HK-2 (cell line): ENCODE measurements around the gene MGLL.
"Not testable (repeated sequence)": the region's sequence is repeated elsewhere in the genome, so short reads cannot be mapped to it uniquely, and the experiment has no call there.

Experiments used
- DNase-seq: peaks from one replicate; pipeline ENCODE4 v3.0.0-alpha.2; 2018; ENCODE audit not compliant: unreplicated experiment

MGLL gene

GRCh38 chr3:127709320-127710060 is 112.8 kb downstream of the MGLL start:
- no peak for DNase-seq

- no peak for DNase-seq
Observed at GRCh38 chr3:127708837-127709236, 113.5 kb downstream of the MGLL start.

DNA sequence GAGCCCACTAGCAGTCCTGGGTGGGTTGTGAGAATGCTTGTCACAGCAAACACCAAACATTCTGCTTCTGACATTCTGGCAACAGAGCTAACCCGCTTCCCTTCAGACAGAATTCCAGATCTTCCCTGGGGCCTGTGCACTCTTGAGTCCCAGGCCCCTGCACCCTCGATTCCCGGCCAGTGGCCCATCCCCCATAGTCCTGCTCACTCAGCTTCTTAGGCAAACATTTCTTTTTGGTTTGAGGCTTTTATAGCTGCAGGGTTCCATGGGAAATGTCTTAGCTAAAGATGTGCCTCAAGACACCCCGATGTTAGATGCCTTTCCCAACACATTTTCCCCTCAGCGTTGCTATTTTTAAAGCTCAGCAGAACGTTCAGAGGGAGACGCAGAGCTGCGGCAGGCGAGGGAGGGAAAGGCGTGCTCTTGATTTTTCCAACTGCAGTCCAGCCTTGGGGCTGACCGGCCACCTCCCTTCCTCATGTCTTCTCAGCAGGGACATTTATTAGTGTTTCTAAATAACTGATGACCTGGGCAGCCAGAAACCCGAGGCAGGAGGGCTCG is 114.4 kb downstream of the MGLL start:
- no peak for DNase-seq

DNA sequence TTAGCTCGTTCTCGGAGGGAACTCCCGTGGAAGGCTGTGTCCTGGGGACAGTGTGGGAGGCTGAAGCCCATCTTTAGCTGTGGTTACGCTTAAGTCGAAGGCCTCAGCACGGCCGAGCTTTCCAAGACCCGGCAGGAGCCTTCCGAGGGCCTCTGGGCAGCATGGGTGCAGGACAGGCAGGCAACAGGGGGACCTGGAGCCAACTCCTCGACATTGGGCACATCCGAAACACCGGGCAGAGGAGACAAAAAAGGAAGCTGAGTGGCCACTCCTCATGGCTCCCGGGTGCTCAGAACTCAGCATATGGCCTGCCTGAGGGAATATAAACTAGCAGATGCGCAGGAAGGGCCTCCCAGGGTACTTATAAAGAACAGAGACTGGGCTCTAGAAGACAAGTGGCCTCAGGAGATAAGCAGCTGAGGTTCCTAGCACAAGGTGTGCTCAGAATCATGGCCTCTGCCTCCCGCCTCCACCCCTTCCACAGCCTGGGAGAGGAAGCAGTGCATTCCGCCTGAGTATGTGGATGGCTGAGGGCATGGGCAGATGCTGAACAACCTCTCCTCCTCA is 115.4 kb downstream of the MGLL start:
- DNase-seq, result no peak

GRCh38 chr3:127706312-127706711 is 116.0 kb downstream of the MGLL start:
- no peak for DNase-seq

- DNase-seq, result not testable (repeated sequence)
Observed at GRCh38 chr3:127704840-127705239, 117.5 kb downstream of the MGLL start.

GRCh38 chr3:127702151-127702578 is 120.2 kb downstream of the MGLL start:
- no peak for DNase-seq

GRCh38 chr3:127701280-127701911 is 120.9 kb downstream of the MGLL start:
- DNase-seq, result no peak

DNA sequence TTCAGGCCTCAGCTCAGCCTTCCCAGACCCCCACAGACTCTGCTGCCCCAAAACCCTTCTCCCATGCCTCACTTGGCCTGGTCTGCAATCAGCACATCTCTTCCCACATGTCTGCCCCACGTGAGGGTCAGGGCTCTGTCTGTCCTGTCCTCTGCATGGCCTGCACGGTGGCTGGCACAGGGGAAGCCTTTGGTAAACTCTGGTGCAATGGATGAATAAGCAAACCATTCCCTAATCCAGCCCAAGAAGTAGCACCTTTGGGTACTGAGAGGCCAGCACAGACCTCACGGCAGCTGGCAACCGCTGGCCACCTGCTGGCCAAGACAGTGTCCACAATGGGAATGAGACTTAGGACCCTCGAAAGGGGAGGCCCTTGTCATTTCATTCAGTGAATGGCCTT is 121.9 kb downstream of the MGLL start:
- DNase-seq, result no peak

DNA sequence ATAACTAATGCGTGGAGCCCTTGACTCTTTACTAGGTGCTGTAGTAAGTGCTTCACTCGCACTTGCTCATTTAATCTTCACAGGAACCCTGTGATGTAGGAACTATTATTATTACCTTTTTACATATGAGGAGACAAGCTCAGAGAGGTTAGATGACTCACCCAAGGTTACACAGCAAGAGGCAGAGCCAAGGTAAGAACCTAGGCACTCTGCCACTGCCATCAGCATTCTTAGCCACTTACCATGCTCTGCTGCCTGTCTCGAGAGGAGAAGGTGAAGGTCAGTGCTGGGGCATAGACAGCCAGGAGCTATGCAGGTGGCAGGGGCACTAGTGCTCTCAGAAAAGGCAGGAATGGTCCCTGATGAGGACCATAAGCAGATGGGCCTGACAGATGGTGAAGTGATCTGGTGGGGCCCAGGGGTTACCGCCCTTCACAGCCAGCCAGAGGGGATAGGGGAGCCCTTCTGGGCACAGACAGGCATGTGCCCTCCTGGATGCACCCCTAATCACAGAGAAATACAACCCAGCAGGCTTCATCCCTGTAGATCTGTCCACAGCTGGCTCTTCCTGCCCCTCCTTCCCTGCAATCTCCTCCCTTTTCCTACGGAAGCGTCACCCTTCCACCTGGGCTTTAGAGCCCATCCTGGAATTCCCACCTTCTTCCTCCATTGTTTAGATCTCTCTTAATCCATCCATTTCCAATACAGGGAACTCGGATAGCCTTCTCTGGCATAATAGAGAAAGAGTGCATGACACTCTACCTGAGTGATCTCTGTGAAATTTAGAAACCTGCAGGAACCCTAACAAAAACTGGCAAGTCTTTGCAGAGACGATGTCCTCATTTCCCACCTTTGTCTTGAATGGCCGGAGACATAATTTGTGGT is 122.7 kb downstream of the MGLL start:
- DNase-seq, result no peak

GRCh38 chr3:127698691-127699415 is 123.5 kb downstream of the MGLL start:
- no peak for DNase-seq

- DNase-seq, result no peak
Observed at GRCh38 chr3:127698286-127698685, 124.0 kb downstream of the MGLL start.

- DNase-seq, result peak; percentile 45
Observed at GRCh38 chr3:127697551-127698240, 124.6 kb downstream of the MGLL start.

- peak; percentile 47 for DNase-seq
Observed at GRCh38 chr3:127694467-127695215, 127.7 kb downstream of the MGLL start.

- no peak for DNase-seq
Observed at GRCh38 chr3:127693336-127693843, 128.9 kb downstream of the MGLL start.

GRCh38 chr3:127692501-127693335 is 129.6 kb downstream of the MGLL start:
- DNase-seq, result no peak

DNA sequence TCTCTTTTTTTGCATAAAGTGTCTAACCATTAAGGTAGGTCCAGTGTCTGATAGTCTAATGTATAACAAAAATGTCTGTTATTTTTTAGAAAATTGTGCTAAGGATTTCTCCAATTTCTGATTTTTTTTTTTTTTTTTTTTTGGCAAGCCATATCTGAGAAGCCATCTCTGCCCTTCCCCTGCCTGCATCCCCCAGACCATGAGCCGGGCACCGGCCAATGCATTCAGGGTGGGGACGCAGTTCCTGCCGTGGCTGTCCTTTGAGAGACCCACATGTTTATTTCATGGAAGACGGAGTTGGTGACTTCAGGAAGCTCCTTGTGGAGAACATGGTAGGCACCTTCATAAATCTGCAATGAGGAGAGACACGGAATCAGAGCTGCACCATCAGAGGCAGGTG is 130.3 kb downstream of the MGLL start:
- no peak for DNase-seq

- DNase-seq, result peak; percentile 85
Observed at GRCh38 chr3:127691489-127691888, 130.8 kb downstream of the MGLL start.
